ENCODE results near the gene INSIG1. TPM values are rescaled to one million over a fixed set of nuclear protein-coding genes. Genes with fewer than 3 reads are reported as not detected.

The INSIG1 gene
- total RNA-seq, 1 experiment from 2014 or later = 54.7 TPM

DNA sequence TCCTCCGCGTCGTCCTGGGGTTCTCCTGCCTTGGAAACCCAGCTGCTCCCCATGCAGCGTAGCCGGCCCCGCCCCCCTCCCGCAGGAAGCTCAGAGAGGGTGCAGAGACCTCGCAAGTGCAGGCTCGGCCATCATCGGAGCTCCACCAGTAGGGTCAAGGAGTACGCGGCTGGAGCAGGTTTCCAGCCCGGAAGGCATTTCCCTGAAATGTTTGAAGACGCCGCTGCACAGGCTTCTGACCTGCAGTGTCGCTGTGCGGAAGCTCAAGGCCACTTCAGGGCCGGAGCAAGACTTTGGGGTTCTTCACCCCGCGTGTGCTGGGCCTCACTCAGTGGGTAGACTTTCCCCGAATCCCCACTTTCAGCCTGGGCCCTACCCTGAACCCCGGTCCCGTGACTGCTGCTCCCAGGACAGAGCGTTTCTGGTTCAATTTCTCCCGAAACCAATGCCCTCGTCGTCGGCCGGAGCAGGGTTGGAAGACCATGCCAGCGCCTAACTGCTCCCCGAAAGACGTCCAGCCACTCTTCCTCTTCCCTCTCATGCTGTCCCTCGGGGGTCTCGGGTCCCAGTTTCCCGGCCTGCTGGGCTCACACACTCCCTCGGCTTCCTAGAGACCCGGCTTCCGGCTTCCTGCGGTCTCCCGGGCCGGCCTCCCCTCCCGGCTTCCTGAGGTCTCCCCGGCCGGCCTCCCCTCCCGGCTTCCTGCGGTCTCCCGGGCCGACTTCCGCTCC lies 52.1 kb downstream of the INSIG1 start:
- ChIA-PET RAD21 (ENCODE audit: low non-redundant PET in 1 of 2, low total read pairs in 2 of 2, uncharacterized antibody in 2 of 2, unreplicated experiment in 2 of 2) (no interaction called here), CTCF (no interaction called here), POLR2A (no interaction called here)
- H3K4me2 ChIP-seq (ENCODE audit: low read length) = no peak overlapping the region
- peaks cover 5 to 7% of the 10 kb centered on the region in 2 experiments; a peak in 3 of 4 replicates for H3K4me1 ChIP-seq (ENCODE audit: control insufficient read depth in 1 of 2, insufficient read depth in 2 of 2, low read length in 2 of 2)
- no peak overlapping the region for H3K9ac ChIP-seq (ENCODE audit: low read length)
- intact Hi-C loops (cut with micrococcal nuclease) = loop anchor here (10.0 kb wide), 1 partner anchor 345 kb away; the partner anchor contains the start of gene PAXIP1
- H3K36me3 ChIP-seq (ENCODE audit: control insufficient read depth in 1 of 2, insufficient read depth in 2 of 2, low read length in 2 of 2) = no peaks in the 10 kb centered on the region
- ATAC-seq (no peak), DNase-seq (ENCODE audit: low read depth, low spot score) (no peak)
- no peaks in the 10 kb centered on the region for H3K9me2 ChIP-seq (ENCODE audit: insufficient read depth)
- no TSS peak for BruUV-seq (replicated peaks)
- H4K20me1 ChIP-seq (ENCODE audit: insufficient read depth) = no peaks in the 10 kb centered on the region
- peaks cover 8% of the 10 kb centered on the region; the same call in 1 of the 2 replicates for H3K27me3 ChIP-seq (ENCODE audit: insufficient read depth, low read length)
- TF ChIP-seq ATF3 (IDR thresholded peaks at IDR 0.05) (no peak), SP1 (IDR thresholded peaks at IDR 0.05; ENCODE audit: low read depth) (no peak), TCF7L2 (IDR thresholded peaks at IDR 0.05; ENCODE audit: borderline replicate concordance, extremely low read depth, insufficient read depth, insufficient read length) (peak; percentile 76)
- no peak overlapping the region for H2AFZ ChIP-seq (ENCODE audit: low read depth, low read length, poor library complexity, severe bottlenecking)
- H3K27ac ChIP-seq (ENCODE audit: low read depth, low read length) = no peak overlapping the region
- no peaks in the 10 kb centered on the region for H3K79me2 ChIP-seq (ENCODE audit: insufficient read depth, low read length)
- H3K4me3 ChIP-seq (replicated peaks in 1 of 2; ENCODE audit: low read depth in 1 of 2, low read length in 2 of 2) = no peak overlapping the region
- H3K9me3 ChIP-seq (ENCODE audit: control insufficient read depth in 1 of 2, insufficient read depth in 1 of 2, low read depth in 1 of 2, low read length in 2 of 2) = no peaks in the 10 kb centered on the region

DNA sequence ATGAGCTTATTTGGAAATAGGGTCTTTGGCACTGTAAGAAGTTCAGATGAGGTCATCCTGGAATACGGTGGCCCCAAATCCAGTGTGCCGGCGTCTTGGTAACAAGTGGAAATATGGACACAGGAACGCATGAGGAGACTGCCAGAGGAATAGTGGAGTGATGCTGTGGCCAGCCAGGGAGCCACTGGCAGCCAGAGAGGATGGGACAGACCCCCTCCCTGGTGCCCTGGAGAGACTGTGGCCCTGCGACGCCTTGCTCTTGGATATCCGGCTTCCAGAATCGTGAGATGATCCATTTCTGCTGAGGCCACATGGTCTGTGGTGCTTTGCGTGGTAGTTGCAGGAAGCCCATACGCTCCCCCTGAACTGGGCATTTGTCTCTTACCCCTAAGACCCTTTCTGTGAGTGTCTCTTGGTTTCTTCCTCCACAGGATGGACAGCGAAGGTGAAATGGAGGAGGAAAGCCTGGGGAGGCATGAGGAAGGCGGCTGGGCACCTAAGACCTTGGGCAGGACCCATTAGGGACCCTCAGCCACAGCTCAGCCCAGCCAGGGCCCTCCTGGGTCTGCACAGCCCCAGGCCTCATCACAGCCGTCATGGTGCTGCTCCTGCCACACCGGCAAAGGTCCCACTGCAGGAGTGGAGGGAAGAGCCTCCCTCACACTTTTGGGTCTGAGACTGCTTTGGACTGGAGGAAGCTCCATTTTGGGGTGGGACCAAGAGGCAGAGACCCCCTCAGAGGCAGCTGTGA lies 53.6 kb downstream of the INSIG1 start:
- Histone ChIP-seq H3K36me3 (ENCODE audit: control insufficient read depth in 1 of 2, insufficient read depth in 2 of 2, low read length in 2 of 2) (no peaks in the 10 kb centered on the region), H3K4me1 (ENCODE audit: control insufficient read depth in 1 of 2, insufficient read depth in 2 of 2, low read length in 2 of 2) (no peaks in the 10 kb centered on the region), H3K27me3 (ENCODE audit: insufficient read depth, low read length) (peaks cover 8% of the 10 kb centered on the region; the same call in 1 of the 2 replicates), H3K79me2 (ENCODE audit: insufficient read depth, low read length) (no peaks in the 10 kb centered on the region), H2AFZ (ENCODE audit: low read depth, low read length, poor library complexity, severe bottlenecking) (no peak overlapping the region), H3K4me2 (ENCODE audit: low read length) (no peak overlapping the region), H3K9me3 (ENCODE audit: control insufficient read depth in 1 of 2, insufficient read depth in 1 of 2, low read depth in 1 of 2, low read length in 2 of 2) (no peaks in the 10 kb centered on the region), H3K27ac (ENCODE audit: low read depth, low read length) (no peak overlapping the region), H3K9ac (ENCODE audit: low read length) (no peak overlapping the region), H3K9me2 (ENCODE audit: insufficient read depth) (no peaks in the 10 kb centered on the region), H4K20me1 (ENCODE audit: insufficient read depth) (no peaks in the 10 kb centered on the region), H3K4me3 (replicated peaks in 1 of 2; ENCODE audit: low read depth in 1 of 2, low read length in 2 of 2) (no peak overlapping the region)
- ATAC-seq = no peak
- ChIA-PET RAD21 (ENCODE audit: low non-redundant PET in 1 of 2, low total read pairs in 2 of 2, uncharacterized antibody in 2 of 2, unreplicated experiment in 2 of 2) (no interaction called here), POLR2A (no interaction called here), CTCF (no interaction called here)
- no TSS peak for BruUV-seq (replicated peaks)
- no peak for TF ChIP-seq FOSL1 (IDR thresholded peaks at IDR 0.05; ENCODE audit: low read depth)
- TF ChIP-seq ZBTB33 (IDR thresholded peaks at IDR 0.05; ENCODE audit: extremely low read depth, insufficient replicate concordance, low read length) = no peak
- TF ChIP-seq ELF1 (IDR thresholded peaks at IDR 0.05; ENCODE audit: borderline replicate concordance, low read depth) = no peak
- TF ChIP-seq CBX3 (IDR thresholded peaks at IDR 0.05; ENCODE audit: low read depth) = no peak
- TF ChIP-seq TCF7L2 (IDR thresholded peaks at IDR 0.05; ENCODE audit: borderline replicate concordance, extremely low read depth, insufficient read depth, insufficient read length) = no peak
- TF ChIP-seq ZFX (IDR thresholded peaks at IDR 0.05) = no peak
- no peak for TF ChIP-seq ZNF274 (IDR thresholded peaks at IDR 0.05; ENCODE audit: low read depth, low read length)
- TF ChIP-seq, protein P1, sequence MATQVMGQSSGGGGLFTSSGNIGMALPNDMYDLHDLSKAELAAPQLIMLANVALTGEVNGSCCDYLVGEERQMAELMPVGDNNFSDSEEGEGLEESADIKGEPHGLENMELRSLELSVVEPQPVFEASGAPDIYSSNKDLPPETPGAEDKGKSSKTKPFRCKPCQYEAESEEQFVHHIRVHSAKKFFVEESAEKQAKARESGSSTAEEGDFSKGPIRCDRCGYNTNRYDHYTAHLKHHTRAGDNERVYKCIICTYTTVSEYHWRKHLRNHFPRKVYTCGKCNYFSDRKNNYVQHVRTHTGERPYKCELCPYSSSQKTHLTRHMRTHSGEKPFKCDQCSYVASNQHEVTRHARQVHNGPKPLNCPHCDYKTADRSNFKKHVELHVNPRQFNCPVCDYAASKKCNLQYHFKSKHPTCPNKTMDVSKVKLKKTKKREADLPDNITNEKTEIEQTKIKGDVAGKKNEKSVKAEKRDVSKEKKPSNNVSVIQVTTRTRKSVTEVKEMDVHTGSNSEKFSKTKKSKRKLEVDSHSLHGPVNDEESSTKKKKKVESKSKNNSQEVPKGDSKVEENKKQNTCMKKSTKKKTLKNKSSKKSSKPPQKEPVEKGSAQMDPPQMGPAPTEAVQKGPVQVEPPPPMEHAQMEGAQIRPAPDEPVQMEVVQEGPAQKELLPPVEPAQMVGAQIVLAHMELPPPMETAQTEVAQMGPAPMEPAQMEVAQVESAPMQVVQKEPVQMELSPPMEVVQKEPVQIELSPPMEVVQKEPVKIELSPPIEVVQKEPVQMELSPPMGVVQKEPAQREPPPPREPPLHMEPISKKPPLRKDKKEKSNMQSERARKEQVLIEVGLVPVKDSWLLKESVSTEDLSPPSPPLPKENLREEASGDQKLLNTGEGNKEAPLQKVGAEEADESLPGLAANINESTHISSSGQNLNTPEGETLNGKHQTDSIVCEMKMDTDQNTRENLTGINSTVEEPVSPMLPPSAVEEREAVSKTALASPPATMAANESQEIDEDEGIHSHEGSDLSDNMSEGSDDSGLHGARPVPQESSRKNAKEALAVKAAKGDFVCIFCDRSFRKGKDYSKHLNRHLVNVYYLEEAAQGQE (IDR thresholded peaks at IDR 0.05; ENCODE audit: low read depth) = no peak
- intact Hi-C loops (cut with micrococcal nuclease) = no loop called here
- DNase-seq (ENCODE audit: low read depth, low spot score) = no peak

Data from HCT116 (cell line).